Measurements from ENCODE around the gene MMP1.

GRCh38 chr11:102760344-102761035 lies 37.5 kb downstream of the MMP1 start:
- TF ChIP-seq CTCF (IDR thresholded peaks at IDR 0.05) = no peak
- no peak for TF ChIP-seq POLR2A (IDR thresholded peaks at IDR 0.05)

Measured in esophagus squamous epithelium (tissue), 4 donors.